DOHH2 (cell line): ENCODE results near the gene SEM1.

ENCODE experiments used
- H3F3A ChIP-seq: fragments of 200-600 bp; sonication (generic), shearing (Covaris generic); 2 replicates; pipeline ENCODE4 v1.6.0; 2016; ENCODE audit warnings: antibody characterized with exemption, mild to moderate bottlenecking; ENCODE audit not compliant: control insufficient read depth, insufficient read depth
- H3K27ac ChIP-seq: fragments of 200-600 bp; sonication (generic); 2 replicates; pipeline ENCODE4 v1.5.1; 2014; ENCODE audit warnings: low read depth, mild to moderate bottlenecking, low read length, moderate library complexity
- H3K27me3 ChIP-seq: fragments of 200-600 bp; sonication (generic); 2 replicates; pipeline ENCODE4 v1.6.1; 2014; ENCODE audit warnings: mild to moderate bottlenecking, low read length, mixed read lengths; ENCODE audit not compliant: control insufficient read depth
- H3K36me3 ChIP-seq: fragments of 200-600 bp; sonication (generic); 2 replicates; pipeline ENCODE4 v1.6.1; 2014; ENCODE audit warnings: mild to moderate bottlenecking, low read length, moderate library complexity, mixed read lengths; ENCODE audit not compliant: control insufficient read depth
- H3K4me1 ChIP-seq: fragments of 200-600 bp; sonication (generic); 2 replicates; pipeline ENCODE4 v1.6.1; 2014; ENCODE audit warnings: mild to moderate bottlenecking, low read length, mixed read lengths; ENCODE audit not compliant: control insufficient read depth
- H3K4me2 ChIP-seq: fragments of 200-600 bp; sonication (generic); 2 replicates; pipeline ENCODE4 v1.6.0; 2014; ENCODE audit warnings: mild to moderate bottlenecking, low read length, moderate library complexity
- H3K4me3 ChIP-seq: fragments of 200-600 bp; sonication (generic); 2 replicates; pipeline ENCODE4 v1.5.1; 2014; ENCODE audit warnings: mild to moderate bottlenecking, low read length, mixed read lengths
- H3K79me2 ChIP-seq: fragments of 200-600 bp; sonication (generic); 2 replicates; pipeline ENCODE4 v1.6.1; 2014; ENCODE audit warnings: mild to moderate bottlenecking, low read length, mixed read lengths; ENCODE audit not compliant: control insufficient read depth
- H3K9me2 ChIP-seq: fragments of 200-600 bp; sonication (generic); replicated peaks from 2 replicates; pipeline ENCODE4 v1.6.1; 2014; ENCODE audit warnings: mild to moderate bottlenecking, low read length, mixed read lengths; ENCODE audit not compliant: control insufficient read depth
- H3K9me3 ChIP-seq: fragments of 200-600 bp; sonication (generic); 2 replicates; pipeline ENCODE4 v1.6.1; 2014; ENCODE audit warnings: antibody characterized with exemption, low read length, mixed read lengths; ENCODE audit not compliant: control insufficient read depth, insufficient read depth
- H4K20me1 ChIP-seq: fragments of 200-600 bp; sonication (generic); 2 replicates; pipeline ENCODE4 v1.6.0; 2014; ENCODE audit warnings: low read depth, mild to moderate bottlenecking, antibody characterized with exemption, low read length, moderate library complexity; ENCODE audit not compliant: control insufficient read depth, insufficient read depth
- EZH2phosphoT487 ChIP-seq: fragments of 200-600 bp; sonication (generic); IDR thresholded peaks from 2 replicates; pipeline ENCODE4 v1.6.1; 2017; ENCODE audit warnings: borderline replicate concordance, mild to moderate bottlenecking, antibody characterized with exemption, low read length, moderate library complexity, mixed read lengths
- TF ChIP-seq, protein P1 (sequence below): fragments of 200-600 bp; sonication (generic); IDR thresholded peaks from one replicate; pipeline ENCODE4 v1.5.1; 2014; ENCODE audit warnings: antibody characterized with exemption, mild to moderate bottlenecking, low read depth, low read length; ENCODE audit not compliant: poor library complexity, severe bottlenecking

The SEM1 gene

DNA sequence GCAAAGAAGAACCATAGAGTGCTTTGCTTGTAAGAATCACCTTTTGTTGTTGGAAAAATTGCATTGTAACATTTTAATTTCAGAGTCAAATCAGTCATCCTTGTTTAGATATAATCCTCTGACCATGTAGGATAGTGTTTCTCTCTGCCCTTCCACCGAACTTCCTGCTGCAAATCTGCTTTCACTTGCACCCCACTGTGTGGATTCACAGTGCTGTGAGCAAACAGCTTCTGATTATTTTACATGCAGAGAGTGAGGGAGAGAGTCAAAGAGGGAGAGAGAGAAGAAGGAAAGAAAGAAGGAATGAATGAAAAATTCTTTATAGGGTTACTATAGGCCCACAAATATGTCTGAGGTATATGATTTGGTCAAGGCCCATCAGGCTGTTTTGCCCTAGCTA, 30.0 kb upstream of the SEM1 start:
- H3F3A ChIP-seq: no peaks in the 10 kb centered on the region

DNA sequence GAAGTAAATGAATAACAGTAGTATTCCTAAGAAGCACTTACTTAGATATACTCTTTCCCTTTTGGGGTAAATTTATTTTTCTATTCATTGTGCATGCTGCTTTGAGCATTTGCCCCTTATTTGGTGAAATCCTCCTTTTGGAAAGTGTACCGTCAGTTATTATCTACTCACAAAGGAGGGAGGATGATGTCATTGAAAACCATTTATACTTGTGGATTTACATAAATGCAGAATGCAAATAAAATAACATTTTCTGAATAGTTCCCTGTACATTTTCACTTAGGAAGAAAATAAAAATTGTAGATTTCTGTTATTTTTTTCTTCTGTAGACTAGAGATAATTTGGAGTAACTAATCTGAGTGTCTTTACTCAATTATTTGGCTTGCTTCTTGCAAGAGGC, 29.5 kb upstream of the SEM1 start:
- Histone ChIP-seq H4K20me1 (no peaks in the 10 kb centered on the region), H3K27me3 (peaks cover 12% of the 10 kb centered on the region), H3K9me3 (no peaks in the 10 kb centered on the region), H3K27ac (no peak overlapping the region), H3K79me2 (no peaks in the 10 kb centered on the region), H3K4me2 (no peak overlapping the region), H3K36me3 (no peaks in the 10 kb centered on the region), H3K9me2 (no peaks in the 10 kb centered on the region), H3K4me3 (no peak overlapping the region), H3F3A (no peaks in the 10 kb centered on the region), H3K4me1 (no peaks in the 10 kb centered on the region)
- TF ChIP-seq, protein P1, sequence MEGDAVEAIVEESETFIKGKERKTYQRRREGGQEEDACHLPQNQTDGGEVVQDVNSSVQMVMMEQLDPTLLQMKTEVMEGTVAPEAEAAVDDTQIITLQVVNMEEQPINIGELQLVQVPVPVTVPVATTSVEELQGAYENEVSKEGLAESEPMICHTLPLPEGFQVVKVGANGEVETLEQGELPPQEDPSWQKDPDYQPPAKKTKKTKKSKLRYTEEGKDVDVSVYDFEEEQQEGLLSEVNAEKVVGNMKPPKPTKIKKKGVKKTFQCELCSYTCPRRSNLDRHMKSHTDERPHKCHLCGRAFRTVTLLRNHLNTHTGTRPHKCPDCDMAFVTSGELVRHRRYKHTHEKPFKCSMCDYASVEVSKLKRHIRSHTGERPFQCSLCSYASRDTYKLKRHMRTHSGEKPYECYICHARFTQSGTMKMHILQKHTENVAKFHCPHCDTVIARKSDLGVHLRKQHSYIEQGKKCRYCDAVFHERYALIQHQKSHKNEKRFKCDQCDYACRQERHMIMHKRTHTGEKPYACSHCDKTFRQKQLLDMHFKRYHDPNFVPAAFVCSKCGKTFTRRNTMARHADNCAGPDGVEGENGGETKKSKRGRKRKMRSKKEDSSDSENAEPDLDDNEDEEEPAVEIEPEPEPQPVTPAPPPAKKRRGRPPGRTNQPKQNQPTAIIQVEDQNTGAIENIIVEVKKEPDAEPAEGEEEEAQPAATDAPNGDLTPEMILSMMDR: no peak
- no peak for TF ChIP-seq EZH2phosphoT487

More for the DNA sequence above, 30.0 kb upstream of the SEM1 start:
- no peak overlapping the region for H3K4me3 ChIP-seq
- no peaks in the 10 kb centered on the region for H4K20me1 ChIP-seq
- no peaks in the 10 kb centered on the region for H3K4me1 ChIP-seq
- H3K36me3 ChIP-seq: no peaks in the 10 kb centered on the region
- TF ChIP-seq, protein P1: no peak
- TF ChIP-seq EZH2phosphoT487: no peak
- no peak overlapping the region for H3K27ac ChIP-seq
- H3K27me3 ChIP-seq: peaks cover 12% of the 10 kb centered on the region
- no peaks in the 10 kb centered on the region for H3K9me3 ChIP-seq
- H3K79me2 ChIP-seq: no peaks in the 10 kb centered on the region
- H3K9me2 ChIP-seq: no peaks in the 10 kb centered on the region
- H3K4me2 ChIP-seq: no peak overlapping the region

DNA sequence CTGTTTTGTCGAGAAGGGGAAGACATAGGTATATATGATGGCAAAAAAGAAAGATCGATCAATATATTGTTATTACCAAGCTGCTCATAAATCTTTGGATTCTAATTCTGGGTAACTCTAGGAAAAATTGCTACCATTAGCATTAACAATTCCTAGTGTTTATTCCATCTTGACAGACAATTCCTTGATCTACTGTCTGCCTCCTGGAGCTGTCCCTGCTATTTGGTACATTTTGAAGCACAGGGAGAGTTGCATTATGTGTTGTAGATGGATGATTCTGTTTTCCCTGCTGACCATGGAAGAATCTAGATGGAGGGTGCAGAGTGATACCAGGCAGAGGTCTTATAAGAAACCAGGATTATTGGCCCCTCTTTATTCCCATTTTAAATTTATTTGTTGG, 29.1 kb upstream of the SEM1 start:
- H3K4me3 ChIP-seq: no peak overlapping the region
- no peaks in the 10 kb centered on the region for H3K36me3 ChIP-seq
- H3K9me2 ChIP-seq: no peaks in the 10 kb centered on the region
- H3K4me2 ChIP-seq: no peak overlapping the region
- H3F3A ChIP-seq: no peaks in the 10 kb centered on the region
- H3K27ac ChIP-seq: no peak overlapping the region
- H3K79me2 ChIP-seq: no peaks in the 10 kb centered on the region
- H3K4me1 ChIP-seq: no peaks in the 10 kb centered on the region
- H3K9me3 ChIP-seq: no peaks in the 10 kb centered on the region
- TF ChIP-seq, protein P1: no peak
- no peak for TF ChIP-seq EZH2phosphoT487
- H4K20me1 ChIP-seq: no peaks in the 10 kb centered on the region
- peaks cover 12% of the 10 kb centered on the region for H3K27me3 ChIP-seq
